ENCODE results near the gene RAD21L1.

RAD21L1 gene

DNA sequence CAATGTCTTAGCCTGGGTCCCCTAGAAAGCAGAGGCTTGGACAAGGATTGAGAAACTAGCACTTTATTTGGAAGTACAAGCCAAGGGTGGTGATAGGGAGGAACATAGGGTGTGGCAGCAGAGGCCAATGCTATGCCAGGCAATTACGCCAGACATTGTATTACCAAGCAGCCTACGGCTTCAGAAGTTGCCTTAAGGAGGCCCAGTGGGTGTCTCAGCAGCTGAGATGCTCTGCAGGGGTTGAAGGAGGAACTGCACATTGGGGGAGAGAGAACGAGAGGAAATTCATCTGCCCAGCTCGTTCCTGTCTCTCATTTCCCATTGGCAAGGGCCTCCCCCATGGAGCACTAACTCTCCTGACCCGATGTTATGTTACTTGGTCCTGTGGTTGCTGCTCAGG, 21.7 kb upstream of the RAD21L1 start:
- TF ChIP-seq, protein P1, sequence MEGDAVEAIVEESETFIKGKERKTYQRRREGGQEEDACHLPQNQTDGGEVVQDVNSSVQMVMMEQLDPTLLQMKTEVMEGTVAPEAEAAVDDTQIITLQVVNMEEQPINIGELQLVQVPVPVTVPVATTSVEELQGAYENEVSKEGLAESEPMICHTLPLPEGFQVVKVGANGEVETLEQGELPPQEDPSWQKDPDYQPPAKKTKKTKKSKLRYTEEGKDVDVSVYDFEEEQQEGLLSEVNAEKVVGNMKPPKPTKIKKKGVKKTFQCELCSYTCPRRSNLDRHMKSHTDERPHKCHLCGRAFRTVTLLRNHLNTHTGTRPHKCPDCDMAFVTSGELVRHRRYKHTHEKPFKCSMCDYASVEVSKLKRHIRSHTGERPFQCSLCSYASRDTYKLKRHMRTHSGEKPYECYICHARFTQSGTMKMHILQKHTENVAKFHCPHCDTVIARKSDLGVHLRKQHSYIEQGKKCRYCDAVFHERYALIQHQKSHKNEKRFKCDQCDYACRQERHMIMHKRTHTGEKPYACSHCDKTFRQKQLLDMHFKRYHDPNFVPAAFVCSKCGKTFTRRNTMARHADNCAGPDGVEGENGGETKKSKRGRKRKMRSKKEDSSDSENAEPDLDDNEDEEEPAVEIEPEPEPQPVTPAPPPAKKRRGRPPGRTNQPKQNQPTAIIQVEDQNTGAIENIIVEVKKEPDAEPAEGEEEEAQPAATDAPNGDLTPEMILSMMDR (IDR thresholded peaks at IDR 0.05; ENCODE audit: low read depth, low read length, missing control alignments), result no peak
- in situ Hi-C loops (cut with HindIII; ENCODE audit: low sequenced_read_pairs), result no loop called here

DNA sequence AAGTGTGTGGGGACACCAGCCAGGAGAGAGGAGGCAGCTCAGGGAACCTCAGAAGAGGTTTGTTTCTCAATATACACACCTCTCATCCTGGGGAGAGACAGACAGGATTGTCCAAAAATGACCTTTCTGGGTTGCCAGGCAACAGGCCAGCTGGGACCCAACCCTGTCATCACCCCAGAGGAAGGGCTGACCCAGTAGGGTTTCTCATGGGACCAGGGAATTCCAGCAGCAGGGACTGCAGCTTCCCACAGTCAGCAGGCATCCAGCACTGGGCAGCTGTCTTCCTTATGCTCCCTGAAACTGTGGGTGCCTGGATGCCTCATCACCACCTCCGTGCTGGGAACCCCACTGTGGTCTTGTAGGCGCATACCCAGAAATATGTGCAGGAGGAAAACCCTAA, 21.3 kb upstream of the RAD21L1 start:
- no peak for DNase-seq (ENCODE audit: low read depth)
- in situ Hi-C loops (cut with HindIII; ENCODE audit: low sequenced_read_pairs), result no loop called here
- TF ChIP-seq, protein P1 (IDR thresholded peaks at IDR 0.05; ENCODE audit: low read depth, low read length, missing control alignments), result no peak

More for the DNA sequence above, 21.7 kb upstream of the RAD21L1 start:
- DNase-seq (ENCODE audit: low read depth), result no peak
- H3K4me3 ChIP-seq (ENCODE audit: low read depth, low read length), result no peak overlapping the region

DNA sequence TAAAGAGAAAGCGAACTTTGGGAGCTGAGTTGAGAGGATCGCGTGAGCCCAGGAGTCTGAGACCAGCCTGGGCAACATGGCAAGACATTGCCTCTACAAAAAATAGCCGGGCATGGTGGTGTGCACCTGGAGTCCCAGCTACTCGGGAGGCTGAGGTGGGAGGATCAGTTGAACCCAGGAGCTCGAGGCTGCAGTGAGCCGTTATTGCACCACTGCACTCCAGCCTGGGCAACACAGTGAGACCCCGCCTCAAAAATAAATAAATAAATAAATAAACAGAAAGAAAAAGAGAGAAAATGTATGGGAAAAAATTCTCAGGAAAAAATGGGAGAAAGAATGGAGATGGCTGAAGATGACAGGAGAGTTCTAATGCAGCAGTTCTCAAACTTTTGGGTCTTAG, 20.0 kb upstream of the RAD21L1 start:
- in situ Hi-C loops (cut with HindIII; ENCODE audit: low sequenced_read_pairs), result no loop called here
- no peak for DNase-seq (ENCODE audit: low read depth)
- no peak overlapping the region for H3K4me3 ChIP-seq (ENCODE audit: low read depth, low read length)
- TF ChIP-seq, protein P1 (IDR thresholded peaks at IDR 0.05; ENCODE audit: low read depth, low read length, missing control alignments), result no peak

More for the DNA sequence above, 21.3 kb upstream of the RAD21L1 start:
- H3K4me3 ChIP-seq (ENCODE audit: low read depth, low read length), result no peak overlapping the region

DNA sequence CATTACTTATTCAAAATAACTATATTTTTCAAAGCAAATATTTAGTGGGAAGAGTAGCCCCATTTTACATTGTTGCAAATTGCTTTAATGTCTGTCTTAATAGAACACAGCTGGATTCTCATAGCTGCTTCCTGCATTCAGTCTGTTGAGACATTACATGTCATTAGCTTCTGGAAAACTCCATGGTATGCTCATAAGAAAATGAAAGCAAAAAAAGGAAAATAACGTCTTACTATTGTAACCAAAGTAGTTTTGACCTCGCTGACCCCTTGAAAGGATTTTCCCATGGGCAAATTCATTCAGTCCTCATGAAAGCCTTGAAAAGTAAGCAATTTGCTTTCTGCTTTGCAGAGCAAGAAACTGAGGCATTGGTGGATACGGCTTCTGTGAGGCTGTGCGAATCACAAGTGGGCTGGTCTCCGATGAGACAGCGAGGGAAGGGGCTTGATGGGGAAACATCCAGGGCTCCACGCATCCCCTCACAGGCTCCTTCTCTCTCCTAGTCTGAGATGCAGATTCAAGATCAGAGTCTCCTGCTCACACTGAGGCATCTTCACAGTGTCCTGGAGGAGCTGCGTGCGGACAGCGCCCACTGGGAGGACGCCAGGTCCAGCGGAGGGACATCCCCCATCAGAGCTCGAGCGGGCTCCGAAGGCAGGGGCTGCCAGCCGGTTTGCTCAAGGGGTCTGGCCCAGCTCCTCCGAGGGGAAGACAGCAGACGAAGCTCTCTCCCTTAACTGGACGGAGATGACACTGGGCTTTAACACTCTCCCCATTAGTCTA, 19.3 kb upstream of the RAD21L1 start:
- TF ChIP-seq, protein P1 (IDR thresholded peaks at IDR 0.05; ENCODE audit: low read depth, low read length, missing control alignments), result no peak
- DNase-seq (ENCODE audit: low read depth), result no peak
- H3K4me3 ChIP-seq (ENCODE audit: low read depth, low read length), result no peak overlapping the region
- in situ Hi-C loops (cut with HindIII; ENCODE audit: low sequenced_read_pairs), result no loop called here

DNA sequence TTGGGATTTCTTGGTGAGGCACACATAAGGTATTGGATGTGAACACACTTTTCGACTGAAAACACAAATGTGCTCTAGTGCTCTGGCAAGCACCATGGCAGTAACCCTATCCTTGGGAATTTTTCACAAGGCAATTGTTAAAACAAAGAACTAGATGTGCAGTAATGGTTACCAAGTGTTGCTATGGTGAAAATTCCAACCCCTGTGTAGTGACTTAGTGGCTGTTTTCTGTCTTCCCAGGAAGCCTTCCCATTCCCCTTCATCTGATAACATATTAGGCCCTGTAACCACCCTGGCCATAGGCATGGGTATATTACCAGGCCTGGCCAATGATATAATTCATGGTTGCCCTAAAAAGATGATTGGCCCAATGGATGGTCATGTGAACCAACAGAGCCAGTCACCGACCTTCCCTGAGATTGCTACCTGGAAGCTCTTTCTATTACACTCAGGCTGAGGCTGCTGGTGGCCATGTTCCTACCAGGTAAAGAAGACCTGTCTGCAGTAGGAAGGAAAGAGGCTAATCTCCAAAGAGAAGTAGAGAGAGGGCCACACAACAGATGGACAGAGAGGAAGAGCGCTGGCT, 18.5 kb upstream of the RAD21L1 start:
- DNase-seq (ENCODE audit: low read depth), result no peak
- no peak overlapping the region for H3K4me3 ChIP-seq (ENCODE audit: low read depth, low read length)
- in situ Hi-C loops (cut with HindIII; ENCODE audit: low sequenced_read_pairs), result no loop called here
- TF ChIP-seq, protein P1 (IDR thresholded peaks at IDR 0.05; ENCODE audit: low read depth, low read length, missing control alignments), result no peak

DNA sequence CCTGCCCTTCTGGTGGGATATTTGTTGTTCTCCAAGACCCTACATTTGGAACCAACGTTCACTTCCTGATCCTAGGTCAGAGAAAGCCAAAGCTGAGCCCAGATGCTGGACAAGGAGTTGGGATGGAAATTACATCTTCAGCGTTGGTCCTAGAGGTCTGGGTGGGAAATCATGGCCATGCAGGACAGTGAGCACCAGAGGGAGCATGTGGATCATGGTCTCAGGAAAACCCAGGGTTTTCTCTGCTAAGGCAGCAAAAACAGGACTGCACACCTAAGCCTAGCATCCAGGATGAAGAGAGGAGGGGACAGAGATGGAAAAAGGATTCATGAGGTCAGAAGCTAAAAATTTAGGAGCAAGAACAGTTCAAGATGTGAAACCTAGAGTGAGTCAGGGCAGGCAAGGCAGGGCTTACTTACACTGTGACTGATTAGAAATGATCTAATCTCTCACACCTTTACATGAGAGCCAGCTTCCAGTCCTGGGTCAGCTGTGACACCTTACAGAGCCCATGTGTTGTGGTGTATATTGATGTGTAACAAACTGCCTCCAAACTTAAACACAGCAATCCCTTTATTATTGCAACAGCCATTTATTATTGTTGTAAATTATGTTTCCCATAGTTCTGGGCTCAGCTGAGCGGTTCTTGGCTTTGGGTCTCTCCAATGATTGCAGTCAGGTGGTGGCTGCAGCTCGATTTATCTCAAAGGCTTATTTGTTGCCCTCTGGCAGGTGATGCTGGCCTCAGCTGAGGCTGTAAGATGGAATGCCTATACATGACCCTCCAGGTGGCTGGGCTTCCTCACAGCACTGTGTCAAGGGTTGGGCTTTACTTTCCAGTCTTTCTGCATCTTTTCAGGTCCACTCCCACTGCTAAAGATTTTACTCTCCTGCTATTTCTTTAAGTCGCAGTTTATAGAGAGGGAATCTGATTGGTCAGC, 16.1 kb upstream of the RAD21L1 start:
- DNase-seq (ENCODE audit: low read depth), result no peak
- no peak overlapping the region for H3K4me3 ChIP-seq (ENCODE audit: low read depth, low read length)
- in situ Hi-C loops (cut with HindIII; ENCODE audit: low sequenced_read_pairs), result no loop called here
- TF ChIP-seq, protein P1 (IDR thresholded peaks at IDR 0.05; ENCODE audit: low read depth, low read length, missing control alignments), result peak; percentile 52
